Activated CD4-positive, alpha-beta memory T cell treated with anti-CD3 and anti-CD28 coated beads for 36 hours (primary cell): Measurements from ENCODE around the gene DALRD3. TPM values are rescaled to one million over a fixed set of nuclear protein-coding genes. Genes with fewer than 3 reads are reported as not detected.

Experiments
- CTCF ChIA-PET: fragments of 350-600 bp; sonication (Branson Sonifier 250); formaldehyde crosslinking; loops from one replicate; lab custom pipeline; 2021; ENCODE audit warnings: antibody characterized with exemption, inconsistent platforms; lab: Charles Lee
- POLR2A ChIA-PET: fragments of 350-600 bp; sonication (Branson Sonifier 250); formaldehyde crosslinking; loops from one replicate; lab custom pipeline; 2021; ENCODE audit warnings: antibody characterized with exemption; lab: Charles Lee
- DNase-seq: peaks from one replicate; pipeline ENCODE4 v3.0.0-alpha.2; 2020
- H3K27ac Mint-ChIP-seq: one replicate; pipeline ENCODE4 v1.8.0; 2021; ENCODE audit warnings: mixed read lengths
- H3K27me3 Mint-ChIP-seq: one replicate; pipeline ENCODE4 v1.8.0; 2021; ENCODE audit warnings: mixed read lengths
- H3K36me3 Mint-ChIP-seq: one replicate; pipeline ENCODE4 v1.8.0; 2021; ENCODE audit warnings: mixed read lengths
- H3K4me1 Mint-ChIP-seq: one replicate; pipeline ENCODE4 v1.8.0; 2021; ENCODE audit warnings: low read depth, mixed read lengths
- H3K4me3 Mint-ChIP-seq: one replicate; pipeline ENCODE4 v1.8.0; 2021; ENCODE audit warnings: mild to moderate bottlenecking, mixed read lengths
- H3K9me3 Mint-ChIP-seq: one replicate; pipeline ENCODE4 v1.8.0; 2021; ENCODE audit warnings: mixed read lengths
- intact Hi-C: fragments of 100-400 bp; cut with micrococcal nuclease; formaldehyde crosslinking; loops from one replicate; pipeline ENCODE4 v1.15.1; 2023
- total RNA-seq, 2 experiments: library from RNA; stranded (reverse); gene quantifications; one replicate each; pipeline ENCODE4 v1.2.3, GENCODE V29; 2021

DALRD3 gene
- total RNA-seq, 2 experiments from 2014 or later: 26.2 to 26.5 TPM

DNA sequence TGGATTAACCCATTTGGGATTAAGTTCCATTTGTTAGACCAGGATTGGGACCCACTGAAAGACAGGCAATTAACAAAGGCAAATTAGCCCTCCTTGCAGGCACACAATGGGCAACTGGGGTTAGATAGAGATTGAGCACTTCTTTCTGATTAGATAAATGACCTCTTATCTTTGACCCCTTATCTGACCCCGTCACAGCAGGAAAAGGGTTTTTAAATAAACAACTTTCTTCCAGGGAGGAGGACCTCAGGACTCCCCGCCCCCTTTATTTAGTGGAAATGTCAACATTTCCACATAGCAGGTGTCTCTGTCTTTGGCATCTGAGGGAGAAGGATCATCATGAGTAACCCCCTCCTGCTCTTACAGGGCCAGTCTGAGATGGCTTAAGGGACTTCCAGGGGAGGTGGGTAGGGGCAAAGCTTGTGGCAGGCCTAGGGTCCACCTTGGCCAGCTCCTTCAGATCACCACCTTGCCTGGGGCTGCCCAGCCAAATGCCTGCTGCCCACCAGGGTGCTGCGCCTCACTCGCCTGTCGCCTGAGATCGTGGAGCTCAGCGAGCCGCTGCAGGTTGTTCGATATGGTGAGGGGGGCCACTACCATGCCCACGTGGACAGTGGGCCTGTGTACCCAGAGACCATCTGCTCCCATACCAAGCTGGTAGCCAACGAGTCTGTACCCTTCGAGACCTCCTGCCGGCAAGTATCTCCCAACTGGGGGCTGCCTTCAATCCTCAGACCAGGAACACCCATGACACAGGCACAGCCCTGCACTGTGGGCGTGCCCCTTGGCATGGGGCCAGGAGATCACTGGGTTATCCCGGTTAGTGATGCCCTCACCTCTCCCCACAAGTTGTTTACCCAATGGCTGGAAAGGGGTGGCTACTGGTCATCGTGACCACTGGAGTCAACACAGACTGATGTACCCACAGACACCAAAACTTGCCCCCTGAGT is 13.8 kb downstream of the DALRD3 start:
- DNase-seq: no peak
- ChIA-PET CTCF (interaction anchor here (0.6 kb wide), 1 partner anchor 81 kb away, joined by 3 read pairs; no protein-coding TSS in a partner anchor), POLR2A (no interaction called here)
- Mint-ChIP-seq H3K27me3 (no peaks in the 10 kb centered on the region), H3K9me3 (no peaks in the 10 kb centered on the region), H3K4me3 (no peak overlapping the region), H3K4me1 (peaks cover 21% of the 10 kb centered on the region), H3K27ac (no peak overlapping the region), H3K36me3 (peaks cover 13% of the 10 kb centered on the region)
- intact Hi-C loops: loop anchor here (5.0 kb wide), 1 partner anchor 87 kb away; the partner anchor contains the start of gene ARIH2

DNA sequence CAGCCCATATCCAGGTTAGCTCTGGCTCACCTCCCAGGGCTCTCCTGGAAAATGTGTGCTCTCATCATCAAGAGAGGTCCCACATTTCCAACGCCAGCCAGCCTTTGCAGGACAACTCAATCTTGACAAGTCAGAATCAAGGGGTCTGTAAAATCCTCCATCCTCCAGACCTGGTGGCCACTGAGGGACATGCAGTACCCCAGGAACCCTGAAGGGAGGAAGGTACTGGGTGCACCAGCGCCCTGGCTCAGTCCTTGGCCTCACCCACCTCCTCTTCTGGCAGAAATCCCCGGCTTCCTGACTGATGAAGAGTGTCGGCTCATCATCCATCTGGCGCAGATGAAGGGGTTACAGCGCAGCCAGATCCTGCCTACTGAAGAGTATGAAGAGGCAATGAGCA is 17.2 kb downstream of the DALRD3 start:
- intact Hi-C loops: no loop called here
- no peak overlapping the region for H3K27ac Mint-ChIP-seq
- no peaks in the 10 kb centered on the region for H3K27me3 Mint-ChIP-seq
- no peak for DNase-seq
- H3K36me3 Mint-ChIP-seq: no peaks in the 10 kb centered on the region
- no peaks in the 10 kb centered on the region for H3K4me1 Mint-ChIP-seq
- POLR2A ChIA-PET: no interaction called here
- H3K9me3 Mint-ChIP-seq: no peaks in the 10 kb centered on the region
- no peak overlapping the region for H3K4me3 Mint-ChIP-seq
- CTCF ChIA-PET: interaction anchor here (0.7 to 1.6 kb wide), 2 partner anchors 12 to 13 kb away, joined by 3 read pairs; no protein-coding TSS in a partner anchor

- ChIA-PET CTCF (interaction anchor here (1.6 kb wide), 1 partner anchor 11 kb away, joined by 3 read pairs; no protein-coding TSS in a partner anchor), POLR2A (no interaction called here)
- no peak for DNase-seq
- peaks cover 2% of the 10 kb centered on the region for H3K36me3 Mint-ChIP-seq
- H3K27ac Mint-ChIP-seq: no peak overlapping the region
- H3K9me3 Mint-ChIP-seq: no peaks in the 10 kb centered on the region
- H3K4me3 Mint-ChIP-seq: no peak overlapping the region
- H3K27me3 Mint-ChIP-seq: no peaks in the 10 kb centered on the region
- intact Hi-C loops: no loop called here
- peaks cover 3% of the 10 kb centered on the region for H3K4me1 Mint-ChIP-seq
These were observed 19.1 kb downstream of the DALRD3 start for GRCh38 chr3:48999085-48999858.

DNA sequence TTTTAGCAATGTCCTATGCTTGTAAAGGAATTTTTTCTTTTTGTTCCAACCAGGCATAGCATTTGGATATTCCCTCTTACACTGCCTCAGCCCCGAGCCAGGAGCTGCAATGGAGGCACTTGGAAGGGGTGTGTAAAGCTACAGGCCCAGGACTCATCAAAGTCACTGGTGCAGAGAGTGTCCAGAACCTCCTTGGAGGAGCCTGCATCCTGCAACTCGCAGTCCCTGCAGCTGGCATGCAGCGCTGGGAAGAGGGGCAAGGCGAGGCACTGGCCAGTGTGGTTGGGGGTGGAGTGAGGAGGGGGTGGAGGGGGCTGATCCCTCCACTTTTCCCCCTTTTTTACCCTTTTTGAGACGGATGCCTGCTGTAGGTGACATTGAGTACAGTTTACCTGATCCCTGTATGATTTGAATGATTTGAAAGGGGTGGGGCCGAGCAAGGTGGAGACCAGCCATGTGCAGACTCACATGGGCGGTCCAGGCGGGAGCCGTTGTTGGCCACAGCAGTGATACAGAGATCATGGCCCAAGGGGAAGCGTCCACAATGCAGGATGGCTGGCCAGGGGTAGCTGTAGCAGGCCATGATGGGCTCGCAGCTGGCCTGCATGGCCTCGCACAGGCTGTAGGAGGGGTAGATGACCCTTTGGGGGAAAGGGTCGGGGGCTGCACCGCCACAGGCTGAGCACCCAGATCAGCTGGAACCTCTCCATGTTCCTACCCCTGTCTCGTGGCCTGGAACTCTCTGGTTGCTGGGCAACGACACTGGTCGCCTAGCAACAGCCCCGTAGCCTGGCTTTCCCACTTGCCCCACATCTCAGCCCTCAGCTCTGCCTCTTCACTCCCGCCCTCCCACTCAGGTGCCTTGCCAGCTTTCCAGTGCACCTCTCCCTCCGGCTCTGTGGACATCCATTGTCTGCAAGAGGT is 20.4 kb downstream of the DALRD3 start:
- DNase-seq: no peak
- H3K27me3 Mint-ChIP-seq: no peaks in the 10 kb centered on the region
- CTCF ChIA-PET: interaction anchor here (1.0 kb wide), 1 partner anchor 10 kb away, joined by 3 read pairs; no protein-coding TSS in a partner anchor
- H3K9me3 Mint-ChIP-seq: no peaks in the 10 kb centered on the region
- peaks cover 2% of the 10 kb centered on the region for H3K36me3 Mint-ChIP-seq
- H3K27ac Mint-ChIP-seq: no peak overlapping the region
- POLR2A ChIA-PET: no interaction called here
- peaks cover 8% of the 10 kb centered on the region for H3K4me1 Mint-ChIP-seq
- intact Hi-C loops: no loop called here
- no peak overlapping the region for H3K4me3 Mint-ChIP-seq

GRCh38 chr3:48997102-48997635 is 21.2 kb downstream of the DALRD3 start:
- POLR2A ChIA-PET: no interaction called here
- CTCF ChIA-PET: interaction anchor here (0.7 to 1.4 kb wide), 3 partner anchors 9 to 25 kb away, joined by 3 read pairs; partner anchors contain the start of genes NDUFAF3 and WDR6
- intact Hi-C loops: no loop called here

GRCh38 chr3:48996640-48997039 is 21.7 kb downstream of the DALRD3 start:
- peaks cover 13% of the 10 kb centered on the region for H3K4me1 Mint-ChIP-seq
- H3K4me3 Mint-ChIP-seq: no peak overlapping the region
- H3K27ac Mint-ChIP-seq: no peak overlapping the region
- H3K27me3 Mint-ChIP-seq: no peaks in the 10 kb centered on the region
- H3K36me3 Mint-ChIP-seq: peaks cover 4% of the 10 kb centered on the region
- H3K9me3 Mint-ChIP-seq: no peaks in the 10 kb centered on the region
- ChIA-PET POLR2A (no interaction called here), CTCF (interaction anchor here (0.7 to 1.4 kb wide), 4 partner anchors 9 to 25 kb away, joined by 3 to 7 read pairs (median 4); partner anchors contain the start of genes NDUFAF3 and WDR6)
- no peak for DNase-seq
- intact Hi-C loops: no loop called here

More at GRCh38 chr3:48997102-48997635, 21.2 kb downstream of the DALRD3 start:
- DNase-seq: no peak
- Mint-ChIP-seq H3K4me1 (peaks cover 8% of the 10 kb centered on the region), H3K4me3 (no peak overlapping the region), H3K27me3 (no peaks in the 10 kb centered on the region), H3K27ac (no peak overlapping the region), H3K36me3 (peaks cover 2% of the 10 kb centered on the region), H3K9me3 (no peaks in the 10 kb centered on the region)

GRCh38 chr3:48993834-48994233 is 24.5 kb downstream of the DALRD3 start:
- H3K4me1 Mint-ChIP-seq: peaks cover 28% of the 10 kb centered on the region
- peaks cover 9% of the 10 kb centered on the region for H3K36me3 Mint-ChIP-seq
- DNase-seq: no peak
- H3K9me3 Mint-ChIP-seq: no peaks in the 10 kb centered on the region
- intact Hi-C loops: no loop called here
- ChIA-PET POLR2A (no interaction called here), CTCF (no interaction called here)
- H3K27ac Mint-ChIP-seq: peak overlapping the region; percentile 45
- H3K4me3 Mint-ChIP-seq: no peak overlapping the region
- H3K27me3 Mint-ChIP-seq: no peaks in the 10 kb centered on the region

GRCh38 chr3:48991851-48992545 is 26.4 kb downstream of the DALRD3 start:
- ChIA-PET POLR2A (interaction anchor here (3.2 to 4.3 kb wide), 2 partner anchors 15 to 28 kb away, joined by 26 to 46 read pairs; partner anchors contain the start of genes DALRD3, NDUFAF3 and WDR6), CTCF (interaction anchor here (0.7 to 6.5 kb wide), 9 partner anchors 14 to 457 kb away, joined by 3 to 88 read pairs (median 3); partner anchors contain the start of genes NDUFAF3 and WDR6)
- peaks cover 9% of the 10 kb centered on the region for H3K36me3 Mint-ChIP-seq
- H3K9me3 Mint-ChIP-seq: no peaks in the 10 kb centered on the region
- peak overlapping the region; percentile 91 for H3K4me3 Mint-ChIP-seq
- H3K27me3 Mint-ChIP-seq: no peaks in the 10 kb centered on the region
- intact Hi-C loops: no loop called here
- H3K4me1 Mint-ChIP-seq: peaks cover 35% of the 10 kb centered on the region
- no peak for DNase-seq
- H3K27ac Mint-ChIP-seq: peak overlapping the region; percentile 93

- H3K4me1 Mint-ChIP-seq: peaks cover 38% of the 10 kb centered on the region
- H3K27me3 Mint-ChIP-seq: no peaks in the 10 kb centered on the region
- no peaks in the 10 kb centered on the region for H3K9me3 Mint-ChIP-seq
- intact Hi-C loops: no loop called here
- peak; percentile 60 for DNase-seq
- CTCF ChIA-PET: interaction anchor here (0.7 to 6.5 kb wide), 12 partner anchors 15 to 458 kb away, joined by 3 to 88 read pairs (median 5); partner anchors contain the start of genes DALRD3, IMPDH2, NDUFAF3 and WDR6
- H3K36me3 Mint-ChIP-seq: peaks cover 9% of the 10 kb centered on the region
- POLR2A ChIA-PET: interaction anchor here (3.2 to 4.3 kb wide), 2 partner anchors 16 to 29 kb away, joined by 26 to 46 read pairs; partner anchors contain the start of genes DALRD3, NDUFAF3 and WDR6
- peak overlapping the region; percentile 93 for H3K27ac Mint-ChIP-seq
- peak overlapping the region; percentile 91 for H3K4me3 Mint-ChIP-seq
These were observed 27.5 kb downstream of the DALRD3 start for GRCh38 chr3:48990636-48991469.
